Ectodermal cell (in vitro differentiated cells): ENCODE measurements around the gene FSHR.

Experiments used
- H3K27ac ChIP-seq: 2 replicates; pipeline ENCODE4 v1.7.0; 2013; ENCODE audit warnings: mild to moderate bottlenecking, low read depth, low read length; ENCODE audit not compliant: insufficient read depth, poor library complexity, severe bottlenecking
- H3K27me3 ChIP-seq: 2 replicates; pipeline ENCODE4 v1.7.0; 2013; ENCODE audit warnings: mild to moderate bottlenecking, low read length; ENCODE audit not compliant: insufficient read depth, control insufficient read depth, poor library complexity, severe bottlenecking
- H3K36me3 ChIP-seq: one replicate; pipeline ENCODE4 v1.7.0; 2013; ENCODE audit warnings: low read length; ENCODE audit not compliant: control insufficient read depth, insufficient read depth
- H3K4me1 ChIP-seq: one replicate; pipeline ENCODE4 v1.7.0; 2013; ENCODE audit warnings: low read length; ENCODE audit not compliant: control insufficient read depth, insufficient read depth
- H3K4me3 ChIP-seq: 2 replicates; pipeline ENCODE4 v1.7.0; 2013; ENCODE audit warnings: low read depth, low read length, control low read depth; ENCODE audit not compliant: insufficient read depth
- H3K9me3 ChIP-seq: 2 replicates; pipeline ENCODE4 v1.7.0; 2013; ENCODE audit warnings: mild to moderate bottlenecking, low read length, moderate library complexity; ENCODE audit not compliant: control insufficient read depth
- WGBS, 2 experiments: methylation state at CpG; one replicate each; pipeline ENCODE4 v1.1.7; 2013; ENCODE audit warnings: missing lambda C conversion rate in 2 of 2; 5-methylcytosine and 5-hydroxymethylcytosine counted together

Gene FSHR

DNA sequence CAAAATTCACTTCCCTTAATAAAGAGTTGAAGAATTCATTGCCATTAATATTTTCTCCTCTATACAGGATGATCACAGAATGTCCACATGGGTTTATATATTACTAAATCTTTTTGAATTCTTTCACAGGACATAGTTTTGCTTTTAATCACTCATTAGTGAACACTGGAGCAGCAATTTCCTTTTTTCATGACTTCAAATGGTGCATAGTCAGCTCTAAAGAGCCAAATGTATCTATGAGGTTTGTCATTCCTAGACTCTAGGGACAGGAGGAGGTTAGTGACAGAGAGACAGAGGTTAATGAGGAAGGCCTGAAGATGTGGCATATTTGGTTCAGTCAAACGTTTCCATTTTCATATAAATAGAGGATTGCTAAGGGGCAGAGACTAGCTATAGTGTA lies 111.8 kb downstream of the FSHR start:
- H3K36me3 ChIP-seq, result no peaks in the 10 kb centered on the region
- no peak overlapping the region for H3K4me3 ChIP-seq
- no peaks in the 10 kb centered on the region for H3K4me1 ChIP-seq
- no peak overlapping the region for H3K27ac ChIP-seq
- H3K27me3 ChIP-seq, result no peaks in the 10 kb centered on the region
- 78 to 88% methylated on average over 1 of the region's 1 CpG for WGBS, 2 experiments
- no peaks in the 10 kb centered on the region for H3K9me3 ChIP-seq

DNA sequence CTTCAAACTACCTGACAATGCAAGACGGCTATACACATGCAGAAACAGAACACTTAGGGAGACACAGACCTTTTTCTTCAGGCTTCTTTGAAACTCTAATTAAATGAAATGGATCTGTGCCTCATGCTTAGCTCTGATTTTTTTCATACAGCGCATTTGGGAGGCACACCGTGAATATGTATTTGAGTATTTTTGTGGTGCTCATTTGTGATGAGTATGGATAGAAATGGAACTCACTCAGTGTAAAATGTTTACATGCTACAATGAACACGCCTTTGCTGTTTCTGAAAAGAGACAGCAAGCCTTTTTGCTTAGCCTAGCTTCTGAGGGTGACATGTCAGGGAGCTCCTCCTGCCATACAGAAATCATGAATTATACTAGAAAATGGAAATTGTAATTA lies 113.3 kb downstream of the FSHR start:
- Histone ChIP-seq H3K4me3 (no peak overlapping the region), H3K9me3 (no peaks in the 10 kb centered on the region), H3K27me3 (no peaks in the 10 kb centered on the region), H3K27ac (no peak overlapping the region), H3K4me1 (no peaks in the 10 kb centered on the region), H3K36me3 (no peaks in the 10 kb centered on the region)
- 95 to 96% methylated on average over 4 of the region's 4 CpGs for WGBS, 2 experiments

DNA sequence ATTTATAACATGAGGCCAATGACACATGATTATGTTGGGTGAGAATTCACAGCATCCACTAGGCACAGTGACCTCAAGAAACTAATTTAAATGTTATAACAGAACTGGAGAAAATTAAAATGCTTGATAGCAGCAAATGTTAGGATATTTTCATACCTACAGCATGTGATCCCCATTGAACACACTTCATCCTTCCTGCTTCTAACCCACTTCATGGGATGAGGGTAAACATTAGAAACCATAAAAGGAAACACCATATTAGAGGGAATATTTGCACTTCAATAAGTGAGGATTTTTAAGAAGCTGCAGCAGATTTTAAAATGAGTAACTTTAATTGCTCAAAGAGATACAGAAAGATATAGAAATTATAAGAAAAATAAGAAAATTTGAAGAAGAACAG lies 117.1 kb downstream of the FSHR start:
- H3K4me1 ChIP-seq, result no peaks in the 10 kb centered on the region
- H3K27ac ChIP-seq, result no peak overlapping the region
- H3K36me3 ChIP-seq, result no peaks in the 10 kb centered on the region
- no peak overlapping the region for H3K4me3 ChIP-seq
- H3K27me3 ChIP-seq, result no peaks in the 10 kb centered on the region
- no peaks in the 10 kb centered on the region for H3K9me3 ChIP-seq

DNA sequence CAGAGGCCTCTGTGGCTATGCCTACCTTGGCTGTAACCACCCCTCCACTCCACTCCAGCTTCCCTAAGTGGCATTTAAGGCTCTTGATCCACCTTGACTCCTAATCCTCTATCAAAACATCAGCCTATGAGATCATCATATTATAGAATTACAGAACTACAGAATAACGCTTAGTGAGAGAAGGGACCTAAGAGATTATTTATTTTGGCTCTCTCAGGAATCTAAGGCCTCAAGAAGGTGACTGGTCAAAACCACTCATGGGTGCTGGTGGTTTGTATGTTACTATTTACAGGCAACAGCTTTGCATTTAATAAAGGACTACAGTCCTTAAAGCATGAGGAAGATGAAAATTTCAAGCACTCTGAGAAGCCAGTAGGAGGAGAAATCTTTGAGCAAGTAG lies 118.8 kb downstream of the FSHR start:
- no peaks in the 10 kb centered on the region for H3K27me3 ChIP-seq
- H3K4me1 ChIP-seq, result no peaks in the 10 kb centered on the region
- WGBS, 2 experiments, result 100% methylated on average over 1 of the region's 1 CpG
- no peaks in the 10 kb centered on the region for H3K9me3 ChIP-seq
- no peak overlapping the region for H3K27ac ChIP-seq
- no peak overlapping the region for H3K4me3 ChIP-seq
- no peaks in the 10 kb centered on the region for H3K36me3 ChIP-seq

DNA sequence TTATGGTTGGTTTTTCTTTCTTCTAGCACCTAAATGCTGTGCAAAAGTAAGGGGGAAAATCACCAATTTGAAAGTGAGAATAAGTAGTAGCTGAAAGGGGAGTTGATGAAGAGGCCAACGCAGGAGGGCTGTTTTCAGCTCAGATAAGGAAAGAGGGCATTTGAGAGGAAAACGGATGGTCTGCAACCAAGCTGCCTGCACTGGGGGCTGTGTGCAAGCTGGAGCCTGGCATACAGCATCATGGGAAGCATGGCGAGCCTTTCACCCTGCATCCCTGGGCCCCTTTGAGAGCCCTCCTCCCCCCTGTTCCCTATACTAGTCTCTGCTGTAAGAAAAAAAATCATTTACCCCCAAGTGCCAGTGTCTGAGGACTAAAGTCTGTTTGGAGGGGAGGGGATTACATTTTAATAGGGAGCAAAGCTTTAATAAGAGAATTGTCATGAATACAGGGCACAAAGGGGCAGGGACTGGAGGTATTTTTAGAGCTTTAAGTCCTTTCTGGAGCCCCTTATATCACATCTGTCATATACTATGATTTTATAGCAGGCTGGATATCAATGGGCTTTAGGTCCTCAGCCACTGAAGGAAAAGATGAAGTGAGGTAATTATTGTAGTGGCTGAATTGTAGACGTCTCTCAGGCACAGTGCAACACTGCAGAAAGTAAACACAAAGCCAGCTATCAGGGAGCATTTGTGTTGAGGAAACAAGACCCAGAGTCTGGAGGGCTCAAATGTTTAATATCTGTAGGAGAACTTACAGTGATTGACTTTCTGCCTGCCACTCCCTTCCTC lies 120.7 kb downstream of the FSHR start:
- Histone ChIP-seq H3K9me3 (no peaks in the 10 kb centered on the region), H3K4me1 (no peaks in the 10 kb centered on the region), H3K4me3 (no peak overlapping the region), H3K27ac (no peak overlapping the region), H3K27me3 (no peaks in the 10 kb centered on the region), H3K36me3 (no peaks in the 10 kb centered on the region)
- 84 to 91% methylated on average over 4 of the region's 4 CpGs for WGBS, 2 experiments

DNA sequence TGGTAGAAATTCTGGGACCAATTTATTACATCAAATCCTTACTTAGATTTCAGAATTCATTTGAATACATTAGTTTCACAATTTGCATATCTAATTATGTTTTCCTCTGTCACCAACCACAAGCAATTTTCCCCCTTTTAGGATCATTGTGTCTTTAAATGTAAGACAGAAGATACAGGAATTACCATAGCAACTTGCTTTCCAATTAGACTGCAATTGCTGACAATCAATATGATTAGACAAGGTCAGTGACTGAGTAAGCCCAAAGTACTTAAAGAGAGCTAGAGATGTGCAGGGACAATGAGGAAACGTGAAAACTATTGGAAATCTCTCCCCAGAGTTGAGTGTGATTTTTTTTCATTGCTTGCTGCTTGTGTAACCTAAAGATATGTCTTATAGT lies 121.4 kb downstream of the FSHR start:
- no peaks in the 10 kb centered on the region for H3K9me3 ChIP-seq
- H3K36me3 ChIP-seq, result no peaks in the 10 kb centered on the region
- H3K27ac ChIP-seq, result no peak overlapping the region
- H3K4me1 ChIP-seq, result no peaks in the 10 kb centered on the region
- no peak overlapping the region for H3K4me3 ChIP-seq
- H3K27me3 ChIP-seq, result no peaks in the 10 kb centered on the region
- WGBS, 2 experiments, result 85 to 94% methylated on average over 1 of the region's 1 CpG

DNA sequence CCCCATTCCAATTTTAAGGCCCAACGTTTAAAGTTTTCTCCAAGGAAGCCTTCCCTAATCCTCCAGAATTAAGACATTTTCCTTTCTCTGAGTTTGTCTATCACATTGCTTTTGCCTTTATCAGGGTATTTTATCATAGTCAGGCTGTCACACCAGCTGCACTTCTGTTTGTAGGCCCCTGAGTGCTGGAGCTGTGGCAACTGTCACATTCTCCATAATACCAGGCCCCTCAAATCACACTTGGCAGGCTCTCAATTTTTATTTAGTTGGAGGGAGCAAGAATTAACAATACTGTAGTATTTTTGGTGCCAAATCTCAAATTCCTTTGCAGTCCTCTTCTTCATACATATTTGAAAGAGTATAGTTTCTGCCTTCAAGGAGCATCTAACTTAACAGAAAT lies 122.2 kb downstream of the FSHR start:
- H3K9me3 ChIP-seq, result no peaks in the 10 kb centered on the region
- H3K4me3 ChIP-seq, result no peak overlapping the region
- no peaks in the 10 kb centered on the region for H3K4me1 ChIP-seq
- H3K27ac ChIP-seq, result no peak overlapping the region
- 89 to 91% methylated on average over 1 of the region's 1 CpG for WGBS, 2 experiments
- no peaks in the 10 kb centered on the region for H3K36me3 ChIP-seq
- H3K27me3 ChIP-seq, result no peaks in the 10 kb centered on the region

DNA sequence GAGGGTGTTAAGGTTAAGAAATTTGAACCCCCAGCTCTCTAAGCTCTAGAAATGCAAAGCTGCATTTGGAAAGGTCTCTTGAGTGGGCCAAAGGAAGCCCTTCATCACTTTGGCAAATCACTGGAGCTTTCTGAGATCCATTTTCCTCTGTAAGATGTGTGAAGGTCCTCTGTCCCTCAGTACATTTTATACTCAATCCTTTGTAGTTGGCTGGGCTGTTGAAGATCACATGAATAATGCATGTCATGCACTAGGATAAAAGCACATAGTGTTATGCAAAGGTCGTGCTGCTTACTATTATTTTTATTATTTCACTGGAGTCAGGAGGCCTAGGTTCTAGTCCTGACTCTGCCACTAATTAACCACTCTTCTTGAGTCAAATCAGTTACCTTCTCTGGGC lies 124.9 kb downstream of the FSHR start:
- Histone ChIP-seq H3K4me3 (no peak overlapping the region), H3K4me1 (no peaks in the 10 kb centered on the region), H3K27ac (no peak overlapping the region), H3K9me3 (no peaks in the 10 kb centered on the region), H3K36me3 (no peaks in the 10 kb centered on the region), H3K27me3 (no peaks in the 10 kb centered on the region)
- 75 to 96% methylated on average over 1 of the region's 1 CpG for WGBS, 2 experiments

DNA sequence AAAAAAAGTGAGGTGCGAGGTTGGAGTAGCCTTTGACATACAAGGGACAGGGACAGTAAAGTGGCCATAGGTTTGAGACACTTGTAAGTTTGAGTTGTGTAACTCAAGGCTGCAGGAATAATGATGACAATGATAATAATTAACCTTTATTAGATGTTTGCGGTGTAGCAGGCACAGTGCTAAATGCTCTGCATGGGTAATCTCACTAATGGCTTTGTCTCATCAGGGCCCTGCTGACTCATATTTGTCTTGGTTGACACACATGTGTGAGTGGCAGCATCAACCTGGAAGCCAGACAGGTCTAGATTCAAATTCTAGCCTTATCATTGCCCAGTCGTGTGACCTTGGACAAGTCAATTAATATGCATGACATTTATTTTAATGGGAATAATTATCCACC lies 126.2 kb downstream of the FSHR start:
- Histone ChIP-seq H3K9me3 (no peaks in the 10 kb centered on the region), H3K27me3 (no peaks in the 10 kb centered on the region), H3K27ac (no peak overlapping the region), H3K4me1 (no peaks in the 10 kb centered on the region), H3K4me3 (no peak overlapping the region), H3K36me3 (no peaks in the 10 kb centered on the region)
- WGBS, 2 experiments, result 81 to 98% methylated on average over 3 of the region's 3 CpGs

DNA sequence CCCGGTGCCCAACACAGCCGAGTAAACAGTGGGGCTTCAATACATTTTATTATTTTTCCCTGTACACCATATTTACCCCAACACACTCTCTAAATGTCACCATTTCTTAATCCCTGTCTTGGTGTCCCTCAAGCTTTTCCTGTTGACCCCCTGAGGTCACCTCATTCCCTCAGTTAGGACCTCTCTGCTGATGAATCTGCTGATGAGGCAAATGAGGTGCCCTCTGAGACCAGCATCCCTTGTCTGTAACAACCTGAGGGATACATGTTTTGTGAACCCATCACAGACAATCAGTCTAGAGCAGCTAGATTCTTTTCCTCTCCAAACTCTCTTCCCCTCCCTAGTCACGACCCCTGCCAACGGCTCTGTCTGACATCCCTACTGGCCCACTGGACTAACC lies 127.6 kb downstream of the FSHR start:
- H3K9me3 ChIP-seq, result no peaks in the 10 kb centered on the region
- 89 to 93% methylated on average over 4 of the region's 4 CpGs for WGBS, 2 experiments

DNA sequence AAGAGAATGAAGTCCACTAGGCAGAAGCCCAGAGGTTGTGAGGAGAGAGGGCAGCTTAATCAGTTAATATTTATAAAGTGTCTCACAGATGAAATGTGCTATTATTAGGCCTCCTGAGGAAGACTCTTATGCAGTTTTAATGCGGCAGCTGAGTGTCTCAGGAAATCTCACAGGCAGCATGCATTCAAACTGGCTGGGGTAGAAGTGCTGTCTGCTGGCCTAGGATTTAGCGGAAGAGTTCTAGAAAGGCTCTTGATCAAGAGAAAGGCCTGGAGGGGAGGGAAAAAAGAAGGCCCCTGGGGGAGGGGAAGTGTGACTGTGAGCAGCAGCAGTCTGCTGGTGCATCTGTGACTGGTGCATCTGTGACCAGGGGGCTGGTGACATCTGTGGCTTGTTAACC lies 133.0 kb downstream of the FSHR start:
- WGBS, 2 experiments, result 87 to 91% methylated on average over 2 of the region's 2 CpGs
- Histone ChIP-seq H3K36me3 (no peaks in the 10 kb centered on the region), H3K4me1 (no peaks in the 10 kb centered on the region), H3K4me3 (no peak overlapping the region), H3K9me3 (no peaks in the 10 kb centered on the region), H3K27me3 (no peaks in the 10 kb centered on the region), H3K27ac (no peak overlapping the region)

More for the DNA sequence above, 127.6 kb downstream of the FSHR start:
- Histone ChIP-seq H3K36me3 (no peaks in the 10 kb centered on the region), H3K4me3 (no peak overlapping the region), H3K27me3 (no peaks in the 10 kb centered on the region), H3K4me1 (no peaks in the 10 kb centered on the region), H3K27ac (no peak overlapping the region)
